ENCODE results near the gene ZBTB40.

ZBTB40 gene

GRCh38 chr1:22451702-22452480 is at the start of gene ZBTB40:
Gene ZBTB40, plus strand, starts transcription at chr1:22451851. Its CDS starts 38,098 bp downstream, at chr1:22489949.
- Histone ChIP-seq H3K36me3 (replicated peaks) (0 out of 2 replicates have a peak, but pooled peaks cover 3% of the 10 kb centered on the region), H3K4me3 (peak within 1 kb of the TSS; percentile 94), H3K4me1 (peaks cover 35% of the 10 kb centered on the region), H3K9me3 (no peaks in the 10 kb centered on the region), H3K27me3 (ENCODE audit: low read depth) (no peaks in the 10 kb centered on the region)
- in situ Hi-C loops (cut with MboI; ENCODE audit: low sequenced_read_pairs), result no loop called here
- DNase-seq (ENCODE audit: low spot score in 2 of 2), result peak; percentile 93 to 96

- in situ Hi-C loops (cut with MboI; ENCODE audit: low sequenced_read_pairs), result no loop called here
- no peaks in the 10 kb centered on the region for H3K4me1 ChIP-seq
- DNase-seq (ENCODE audit: low spot score in 2 of 2), result no peak
- no peaks in the 10 kb centered on the region for H3K36me3 ChIP-seq (replicated peaks)
- peaks cover 24% of the 10 kb centered on the region for H3K27me3 ChIP-seq (ENCODE audit: low read depth)
- no peak overlapping the region for H3K4me3 ChIP-seq
- no peaks in the 10 kb centered on the region for H3K9me3 ChIP-seq
Observed at GRCh38 chr1:22402356-22403053, 49.1 kb upstream of the ZBTB40 start.

- Histone ChIP-seq H3K27me3 (ENCODE audit: low read depth) (peaks cover 19% of the 10 kb centered on the region), H3K9me3 (no peaks in the 10 kb centered on the region), H3K4me1 (no peaks in the 10 kb centered on the region), H3K4me3 (no peak overlapping the region), H3K36me3 (replicated peaks) (no peaks in the 10 kb centered on the region)
- DNase-seq (ENCODE audit: low spot score in 2 of 2), result no peak
- in situ Hi-C loops (cut with MboI; ENCODE audit: low sequenced_read_pairs), result no loop called here
Observed at GRCh38 chr1:22404486-22404885, 47.2 kb upstream of the ZBTB40 start.

GRCh38 chr1:22406722-22407495 is 44.7 kb upstream of the ZBTB40 start:
- DNase-seq (ENCODE audit: low spot score in 2 of 2), result no peak
- in situ Hi-C loops (cut with MboI; ENCODE audit: low sequenced_read_pairs), result no loop called here
- no peaks in the 10 kb centered on the region for H3K4me1 ChIP-seq
- H3K4me3 ChIP-seq, result no peak overlapping the region
- H3K36me3 ChIP-seq (replicated peaks), result no peaks in the 10 kb centered on the region
- no peaks in the 10 kb centered on the region for H3K9me3 ChIP-seq
- peaks cover 19% of the 10 kb centered on the region for H3K27me3 ChIP-seq (ENCODE audit: low read depth)

- Histone ChIP-seq H3K27me3 (ENCODE audit: low read depth) (peaks cover 19% of the 10 kb centered on the region), H3K9me3 (no peaks in the 10 kb centered on the region), H3K36me3 (replicated peaks) (no peaks in the 10 kb centered on the region), H3K4me3 (no peak overlapping the region), H3K4me1 (no peaks in the 10 kb centered on the region)
- in situ Hi-C loops (cut with MboI; ENCODE audit: low sequenced_read_pairs), result no loop called here
- no peak for DNase-seq (ENCODE audit: low spot score in 2 of 2)
Observed at GRCh38 chr1:22408230-22408629, 43.4 kb upstream of the ZBTB40 start.

- DNase-seq (ENCODE audit: low spot score in 2 of 2), result no peak
- Histone ChIP-seq H3K9me3 (no peaks in the 10 kb centered on the region), H3K4me1 (no peaks in the 10 kb centered on the region), H3K36me3 (replicated peaks) (no peaks in the 10 kb centered on the region), H3K27me3 (ENCODE audit: low read depth) (no peaks in the 10 kb centered on the region), H3K4me3 (no peak overlapping the region)
- in situ Hi-C loops (cut with MboI; ENCODE audit: low sequenced_read_pairs), result no loop called here
Observed at GRCh38 chr1:22410401-22410800, 41.2 kb upstream of the ZBTB40 start.

- Histone ChIP-seq H3K4me3 (no peak overlapping the region), H3K4me1 (no peaks in the 10 kb centered on the region), H3K36me3 (replicated peaks) (no peaks in the 10 kb centered on the region), H3K9me3 (no peaks in the 10 kb centered on the region), H3K27me3 (ENCODE audit: low read depth) (no peaks in the 10 kb centered on the region)
- in situ Hi-C loops (cut with MboI; ENCODE audit: low sequenced_read_pairs), result no loop called here
- DNase-seq (ENCODE audit: low spot score in 2 of 2), result no peak
Observed at GRCh38 chr1:22410928-22411495, 40.6 kb upstream of the ZBTB40 start.

GRCh38 chr1:22411589-22411988 is 40.1 kb upstream of the ZBTB40 start:
- H3K27me3 ChIP-seq (ENCODE audit: low read depth), result no peaks in the 10 kb centered on the region
- in situ Hi-C loops (cut with MboI; ENCODE audit: low sequenced_read_pairs), result no loop called here
- H3K9me3 ChIP-seq, result no peaks in the 10 kb centered on the region
- no peak overlapping the region for H3K4me3 ChIP-seq
- DNase-seq (ENCODE audit: low spot score in 2 of 2), result no peak
- H3K36me3 ChIP-seq (replicated peaks), result no peaks in the 10 kb centered on the region
- H3K4me1 ChIP-seq, result no peaks in the 10 kb centered on the region

- in situ Hi-C loops (cut with MboI; ENCODE audit: low sequenced_read_pairs), result no loop called here
- no peaks in the 10 kb centered on the region for H3K4me1 ChIP-seq
- H3K4me3 ChIP-seq, result no peak overlapping the region
- no peak for DNase-seq (ENCODE audit: low spot score in 2 of 2)
- H3K27me3 ChIP-seq (ENCODE audit: low read depth), result peaks cover 1% of the 10 kb centered on the region; the same call in 1 of the 2 replicates
- no peaks in the 10 kb centered on the region for H3K36me3 ChIP-seq (replicated peaks)
- no peaks in the 10 kb centered on the region for H3K9me3 ChIP-seq
Observed at GRCh38 chr1:22412932-22413727, 38.5 kb upstream of the ZBTB40 start.

- DNase-seq (ENCODE audit: low spot score in 2 of 2), result no peak
- H3K4me1 ChIP-seq, result no peaks in the 10 kb centered on the region
- H3K27me3 ChIP-seq (ENCODE audit: low read depth), result peaks cover 4% of the 10 kb centered on the region
- H3K4me3 ChIP-seq, result no peak overlapping the region
- H3K36me3 ChIP-seq (replicated peaks), result no peaks in the 10 kb centered on the region
- no peaks in the 10 kb centered on the region for H3K9me3 ChIP-seq
- in situ Hi-C loops (cut with MboI; ENCODE audit: low sequenced_read_pairs), result no loop called here
Observed at GRCh38 chr1:22413799-22414198, 37.9 kb upstream of the ZBTB40 start.

GRCh38 chr1:22414244-22414751 is 37.4 kb upstream of the ZBTB40 start:
- in situ Hi-C loops (cut with MboI; ENCODE audit: low sequenced_read_pairs), result no loop called here
- Histone ChIP-seq H3K4me1 (no peaks in the 10 kb centered on the region), H3K4me3 (no peak overlapping the region), H3K27me3 (ENCODE audit: low read depth) (peaks cover 4% of the 10 kb centered on the region), H3K36me3 (replicated peaks) (no peaks in the 10 kb centered on the region), H3K9me3 (no peaks in the 10 kb centered on the region)
- no peak for DNase-seq (ENCODE audit: low spot score in 2 of 2)

GRCh38 chr1:22415489-22415888 is 36.2 kb upstream of the ZBTB40 start:
- DNase-seq (ENCODE audit: low spot score in 2 of 2), result no peak
- Histone ChIP-seq H3K27me3 (ENCODE audit: low read depth) (peaks cover 7% of the 10 kb centered on the region), H3K36me3 (replicated peaks) (no peaks in the 10 kb centered on the region), H3K4me3 (no peak overlapping the region), H3K9me3 (no peaks in the 10 kb centered on the region), H3K4me1 (no peaks in the 10 kb centered on the region)
- in situ Hi-C loops (cut with MboI; ENCODE audit: low sequenced_read_pairs), result loop anchor here (5.0 kb wide), 2 partner anchors 232 to 283 kb away; no protein-coding TSS in a partner anchor
